HG03575 (cell line): Measurements from ENCODE around the gene DENND4C.
"Not testable (repeated sequence)": the region's sequence is repeated elsewhere in the genome, so short reads cannot be mapped to it uniquely, and the experiment has no call there.

Experiments used
- ATAC-seq: cut with Tn5 transposase; IDR thresholded peaks from one replicate; pipeline ENCODE4 v1.9.1; 2021; ENCODE audit not compliant: unreplicated experiment, insufficient number of reproducible peaks, low FRiP score; ENCODE audit errors: extremely low read depth

DENND4C gene

DNA sequence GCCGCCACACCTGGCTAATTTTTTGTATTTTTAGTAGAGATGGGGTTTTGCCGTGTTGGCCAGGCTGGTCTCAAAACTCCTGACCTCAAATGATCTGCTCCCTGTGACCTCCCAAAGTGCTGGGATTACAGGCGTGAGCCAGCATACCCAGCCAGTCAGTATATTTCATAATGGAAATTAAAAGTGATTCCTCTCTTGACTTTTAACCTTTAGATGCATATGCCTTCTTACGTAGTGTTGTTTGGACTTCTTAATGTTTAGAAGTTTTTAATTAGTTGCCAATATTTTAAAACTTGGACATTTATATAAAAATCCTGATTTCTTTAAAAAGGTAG, 22.4 kb downstream of the DENND4C start:
- no peak for ATAC-seq

DNA sequence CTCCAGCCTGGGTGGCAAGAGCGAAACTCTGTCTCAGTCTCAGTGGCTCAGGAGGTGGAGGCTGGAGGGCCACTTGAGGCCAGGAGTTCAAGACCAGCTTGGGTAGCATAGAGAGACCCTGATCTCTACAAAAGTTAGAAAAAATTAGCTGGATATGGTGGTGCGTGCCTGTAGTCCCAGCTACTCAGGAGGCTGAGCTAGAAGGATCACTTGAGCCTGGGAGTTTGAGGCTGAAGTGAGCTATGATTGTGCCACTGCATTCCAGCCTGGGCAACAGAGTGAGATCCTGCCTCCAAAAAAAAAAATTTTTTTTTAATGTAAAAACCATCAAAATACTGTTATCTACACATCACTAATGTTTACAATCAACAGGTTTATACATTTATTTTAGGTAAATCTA, 24.6 kb downstream of the DENND4C start:
- ATAC-seq: no peak

DNA sequence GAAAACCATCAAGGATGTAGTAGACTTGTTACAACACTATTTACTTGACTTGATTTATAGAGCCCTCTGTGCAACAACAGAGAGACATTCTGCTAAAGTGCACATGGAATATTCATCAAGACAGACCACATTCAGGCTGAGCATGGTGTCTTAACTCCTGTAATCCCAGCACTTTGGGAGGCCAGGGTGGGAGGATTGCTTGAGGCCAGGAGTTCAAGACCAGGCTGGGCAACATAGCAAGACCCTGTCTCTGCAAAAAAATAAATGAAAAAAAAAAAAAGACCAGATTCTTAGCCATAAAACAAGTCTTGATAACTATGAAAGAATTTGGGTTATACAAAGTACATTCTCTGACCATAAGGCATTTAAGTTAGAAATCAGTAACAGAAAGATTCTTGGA, 25.3 kb downstream of the DENND4C start:
- no peak for ATAC-seq

DNA sequence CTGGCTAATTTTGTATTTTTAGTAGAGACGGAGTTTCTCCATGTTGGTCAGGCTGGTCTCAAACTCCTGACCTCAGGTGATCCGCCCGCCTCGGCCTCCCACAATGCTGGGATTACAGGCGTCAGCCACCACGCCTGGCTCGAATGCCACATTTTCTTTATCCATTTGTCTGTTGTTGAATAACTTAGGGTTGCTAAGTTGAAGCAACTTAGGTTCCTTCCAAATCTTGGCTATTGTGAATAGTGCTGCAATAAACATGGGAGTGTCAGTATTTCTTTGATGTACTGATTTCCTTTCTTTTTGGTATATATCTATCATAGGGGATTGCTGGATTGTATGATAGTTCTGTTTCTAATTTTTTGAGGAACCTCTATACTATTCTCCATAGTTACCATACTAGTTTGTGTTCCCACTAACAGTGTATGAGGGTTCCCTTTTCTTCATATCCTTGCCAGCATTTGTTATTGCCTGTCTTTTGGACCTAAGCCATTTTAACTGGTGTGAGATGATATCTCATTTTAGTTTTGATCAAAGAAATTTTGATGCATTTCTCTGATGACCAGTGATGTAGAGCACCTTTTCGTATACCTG, 29.3 kb downstream of the DENND4C start:
- ATAC-seq: not testable (repeated sequence)

DNA sequence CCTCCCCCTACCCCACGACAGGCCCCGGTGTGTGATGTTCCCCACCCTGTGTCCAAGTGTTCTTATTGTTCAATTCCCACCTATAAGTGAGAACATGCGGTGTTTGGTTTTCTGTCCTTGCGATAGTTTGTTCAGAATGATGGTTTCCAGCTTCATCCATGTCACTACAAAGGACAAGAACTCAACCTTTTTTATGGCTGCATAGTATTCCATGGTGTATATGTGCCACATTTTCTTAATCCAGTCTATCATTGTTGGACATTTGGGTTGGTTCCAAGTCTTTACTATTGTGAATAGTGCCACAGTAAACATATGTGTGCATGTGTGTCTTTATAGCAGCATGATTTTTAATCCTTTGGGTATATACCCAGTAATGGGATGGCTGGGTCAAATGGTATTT, 35.1 kb downstream of the DENND4C start:
- ATAC-seq: not testable (repeated sequence)

DNA sequence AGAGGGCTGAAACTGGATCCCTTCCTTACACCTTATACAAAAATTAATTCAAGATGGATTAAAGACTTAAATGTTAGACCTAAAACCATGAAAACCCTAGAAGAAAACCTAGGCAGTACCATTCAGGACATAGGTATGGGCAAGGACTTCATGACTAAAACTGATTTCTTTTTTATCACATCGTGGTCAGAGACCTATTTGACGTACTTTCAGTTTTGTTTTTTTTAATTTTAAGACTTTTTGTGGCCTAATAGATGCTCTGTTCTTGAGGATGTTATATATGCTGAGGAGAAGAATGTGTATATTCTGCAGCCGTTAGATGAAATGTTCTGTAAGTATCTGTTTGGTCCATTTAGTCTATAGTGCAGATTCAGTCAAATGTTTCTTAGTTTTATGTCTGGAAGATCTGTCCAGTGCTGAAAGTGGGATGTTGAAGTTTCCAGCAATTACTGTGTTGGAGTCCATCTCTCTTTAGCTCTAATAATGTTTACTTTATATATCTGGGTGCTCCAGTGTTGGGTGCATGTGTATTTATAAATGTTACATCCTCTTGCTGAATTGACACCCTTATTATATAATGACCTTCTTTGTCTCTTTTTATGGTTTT, 36.4 kb downstream of the DENND4C start:
- not testable (repeated sequence) for ATAC-seq

DNA sequence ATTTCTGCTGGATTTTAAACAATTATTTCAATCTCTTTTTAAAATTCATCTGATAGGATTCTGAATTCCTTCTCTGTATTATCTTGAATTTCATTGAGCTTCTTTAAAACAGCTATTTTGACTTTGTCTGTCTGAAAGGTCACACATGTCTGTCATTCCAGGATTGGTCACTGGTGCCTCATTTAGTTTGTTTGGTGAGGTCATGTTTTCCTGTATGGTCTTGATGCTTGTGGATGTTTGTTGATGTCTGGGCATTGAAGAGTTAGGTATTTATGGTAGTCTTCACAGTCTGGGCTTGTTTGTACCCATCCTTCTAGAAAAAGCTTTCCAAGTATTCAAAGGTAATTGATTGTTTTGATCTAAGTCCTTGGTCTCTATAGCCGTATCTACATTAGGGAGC, 39.1 kb downstream of the DENND4C start:
- no peak for ATAC-seq

DNA sequence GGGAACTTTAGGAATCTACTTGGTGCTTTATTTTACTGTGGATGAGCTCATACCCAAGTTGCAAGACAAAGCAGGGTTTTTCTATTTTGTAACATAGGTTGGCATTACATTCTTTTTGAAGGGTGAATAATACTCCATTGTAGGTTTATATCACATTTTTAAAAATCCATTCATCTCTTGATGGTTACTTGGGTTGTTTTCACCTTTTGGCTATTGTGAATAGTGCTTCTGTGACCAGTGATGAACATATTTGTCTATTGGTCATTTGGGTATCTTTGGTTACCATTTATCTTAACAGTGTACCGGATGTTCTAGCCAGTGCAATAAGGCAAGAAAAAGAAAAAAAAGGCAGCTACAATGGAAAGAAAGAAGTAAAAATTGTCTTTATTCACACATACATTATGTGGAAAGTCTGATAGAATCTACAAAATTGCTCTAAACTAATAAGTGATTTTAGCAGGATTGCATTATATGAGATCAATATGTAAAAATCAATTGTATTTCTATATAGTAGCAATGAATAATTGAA, 40.0 kb downstream of the DENND4C start:
- ATAC-seq: no peak

DNA sequence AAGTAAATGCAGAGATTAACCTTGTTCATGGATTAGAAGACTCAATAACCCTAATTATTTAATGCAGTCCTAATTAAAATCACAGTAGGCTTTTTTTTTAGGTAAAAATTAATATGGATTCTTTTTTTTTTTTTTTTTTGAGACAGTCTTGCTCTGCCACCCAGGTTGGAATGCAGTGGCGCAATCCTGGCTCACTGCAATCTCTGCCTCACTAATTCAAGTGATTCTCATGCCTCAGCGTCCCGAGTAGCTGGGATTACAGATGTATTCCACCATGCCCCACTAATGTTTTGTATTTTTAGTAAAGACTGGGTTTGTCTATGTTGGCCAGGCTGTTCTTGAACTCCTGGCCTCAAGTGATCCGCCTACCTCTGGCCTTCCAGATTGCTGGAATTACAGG, 40.6 kb downstream of the DENND4C start:
- ATAC-seq: no peak

DNA sequence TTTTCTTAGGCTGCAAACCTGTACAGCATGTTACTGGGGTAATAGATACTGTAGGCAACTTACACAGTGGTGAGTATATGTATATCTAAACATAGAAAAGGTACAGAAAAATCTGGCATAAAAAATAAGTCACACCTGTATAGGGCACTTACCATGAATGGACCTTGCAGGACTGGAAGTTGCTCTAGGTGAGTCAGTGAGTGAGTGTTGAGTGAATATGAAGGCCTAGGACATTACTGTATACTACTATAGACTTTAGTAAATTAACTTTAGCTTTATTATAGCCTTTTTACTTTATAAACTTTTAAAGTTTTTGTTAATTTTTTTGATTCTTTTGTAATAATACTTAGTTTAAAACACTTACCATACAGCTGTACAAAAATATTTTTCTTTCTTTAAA, 51.3 kb downstream of the DENND4C start:
- ATAC-seq: no peak

DNA sequence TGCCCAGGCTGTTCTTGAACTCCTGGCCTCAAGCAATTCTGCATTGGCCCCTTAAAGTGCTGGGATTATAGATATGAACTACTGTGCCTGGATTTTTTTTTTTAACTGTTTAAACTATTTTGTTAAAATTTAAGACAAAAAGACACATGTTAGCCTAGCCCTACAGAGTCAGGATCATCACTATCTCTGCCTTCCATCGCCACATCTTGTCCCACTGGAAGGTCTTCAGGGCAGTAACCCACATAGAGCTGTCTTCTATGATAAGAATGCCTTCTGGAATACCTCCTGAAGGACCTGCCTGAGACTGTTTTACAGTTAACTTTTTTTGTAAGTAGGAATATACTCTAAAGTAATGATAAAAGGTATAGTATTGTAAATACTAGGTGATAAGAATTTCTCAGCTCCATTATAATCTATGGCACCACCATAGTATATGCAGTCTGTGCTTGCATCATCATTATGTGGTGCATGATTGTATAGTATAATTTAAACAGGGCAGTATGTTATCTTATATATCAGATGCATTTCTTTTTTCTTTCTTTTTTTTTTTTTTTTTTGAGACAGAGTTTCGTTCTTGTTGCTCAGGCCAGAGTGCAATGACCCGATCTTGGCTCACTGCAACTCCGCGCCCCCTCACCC, 52.7 kb downstream of the DENND4C start:
- no peak for ATAC-seq

DNA sequence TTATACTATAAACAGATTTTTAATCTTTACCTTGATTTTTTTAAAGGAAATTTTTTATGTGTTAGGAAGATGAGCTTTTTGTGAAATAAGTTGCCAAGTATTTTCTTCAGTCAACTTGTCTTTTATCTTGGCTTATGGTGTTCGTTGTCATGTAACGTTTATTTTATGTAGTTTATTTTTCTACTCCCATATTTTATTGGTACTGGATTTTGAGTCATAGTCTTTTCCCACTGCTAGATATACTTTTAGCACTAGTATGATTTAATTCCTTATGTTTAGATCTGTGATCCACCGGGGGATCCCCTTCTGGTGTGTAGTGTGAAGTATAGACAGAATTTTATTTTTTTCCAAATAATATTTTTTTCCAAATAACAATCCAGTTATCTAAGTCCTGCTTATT, 54.2 kb downstream of the DENND4C start:
- ATAC-seq: no peak

DNA sequence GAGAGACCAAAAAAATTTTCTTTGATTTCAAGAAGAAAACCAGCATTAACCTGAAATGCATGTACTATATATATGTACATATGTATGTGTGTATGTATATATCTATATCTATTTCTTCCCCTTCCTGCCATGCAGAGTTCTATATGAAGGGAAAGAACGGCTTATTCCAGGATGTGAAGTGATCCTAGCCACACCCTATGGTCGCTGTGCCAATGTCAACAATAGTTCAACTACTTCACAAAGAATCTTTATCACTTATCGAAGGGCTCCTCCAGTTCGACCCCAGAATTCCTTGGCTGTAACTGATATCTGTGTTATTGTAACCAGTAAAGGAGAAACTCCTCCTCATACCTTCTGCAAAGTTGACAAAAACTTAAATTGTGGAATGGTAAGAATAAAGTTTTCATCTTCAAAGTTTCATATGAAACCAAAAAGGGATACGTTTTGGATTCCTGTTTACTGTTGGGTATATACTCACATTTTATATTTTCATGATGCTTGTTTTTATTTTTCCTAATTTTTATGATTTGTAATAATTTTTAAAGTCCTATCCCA, 56.2 kb downstream of the DENND4C start:
- ATAC-seq: no peak

DNA sequence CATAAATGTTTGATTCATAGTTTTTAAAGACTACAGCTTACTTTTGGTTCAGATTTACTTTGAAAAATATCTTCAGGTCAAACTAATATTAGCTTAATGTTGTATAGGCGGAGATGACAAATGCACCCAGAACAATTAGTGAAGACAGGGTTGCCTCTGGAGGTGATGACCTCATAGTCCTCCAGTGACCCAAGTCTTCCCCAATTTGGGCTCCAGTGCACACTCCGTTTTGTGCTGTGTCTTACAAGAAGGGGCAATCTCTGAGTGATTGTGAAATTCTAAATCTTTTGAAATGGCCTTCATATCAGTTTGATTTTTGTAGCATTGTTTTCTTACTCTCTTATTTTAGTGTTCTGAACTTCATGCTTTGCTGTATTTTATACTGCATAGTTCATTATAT, 57.6 kb downstream of the DENND4C start:
- no peak for ATAC-seq

DNA sequence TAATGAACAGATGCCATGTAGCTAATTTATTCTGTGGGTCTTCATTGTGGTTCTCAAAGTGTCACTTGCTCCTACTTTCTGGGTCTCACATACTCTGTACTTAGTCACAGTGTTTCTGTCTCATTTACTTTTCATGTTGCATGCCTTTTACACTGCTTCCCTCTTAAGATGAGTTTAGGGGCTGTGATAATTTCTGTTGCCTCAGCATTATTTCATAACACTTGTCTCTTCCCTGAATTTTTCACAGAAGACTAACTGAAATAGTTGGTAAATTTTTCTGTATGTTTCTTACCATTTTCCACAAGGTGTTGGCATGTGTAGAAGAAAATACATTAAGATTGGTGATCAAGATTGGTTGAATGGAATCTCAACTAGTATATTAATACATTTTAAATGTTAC, 59.6 kb downstream of the DENND4C start:
- ATAC-seq: no peak

DNA sequence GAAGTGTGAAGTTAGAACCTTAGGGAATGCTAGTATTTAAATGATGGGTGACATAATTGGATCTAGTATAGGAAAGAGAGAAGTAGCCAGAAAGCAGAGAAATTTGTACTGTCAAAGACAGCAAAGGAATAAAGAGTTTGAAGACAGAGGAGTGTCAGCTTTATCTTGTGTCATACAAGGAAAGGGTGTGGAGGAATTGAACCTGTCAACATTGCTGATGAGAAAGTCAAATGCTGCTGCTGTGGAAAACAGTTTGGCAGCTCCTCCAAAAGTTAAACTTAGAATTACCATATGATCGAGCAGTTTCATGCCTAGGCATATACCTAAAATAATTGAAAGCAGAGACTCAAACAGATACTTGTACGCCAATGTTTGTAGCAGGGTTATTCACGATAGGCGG, 63.7 kb downstream of the DENND4C start:
- no peak for ATAC-seq

DNA sequence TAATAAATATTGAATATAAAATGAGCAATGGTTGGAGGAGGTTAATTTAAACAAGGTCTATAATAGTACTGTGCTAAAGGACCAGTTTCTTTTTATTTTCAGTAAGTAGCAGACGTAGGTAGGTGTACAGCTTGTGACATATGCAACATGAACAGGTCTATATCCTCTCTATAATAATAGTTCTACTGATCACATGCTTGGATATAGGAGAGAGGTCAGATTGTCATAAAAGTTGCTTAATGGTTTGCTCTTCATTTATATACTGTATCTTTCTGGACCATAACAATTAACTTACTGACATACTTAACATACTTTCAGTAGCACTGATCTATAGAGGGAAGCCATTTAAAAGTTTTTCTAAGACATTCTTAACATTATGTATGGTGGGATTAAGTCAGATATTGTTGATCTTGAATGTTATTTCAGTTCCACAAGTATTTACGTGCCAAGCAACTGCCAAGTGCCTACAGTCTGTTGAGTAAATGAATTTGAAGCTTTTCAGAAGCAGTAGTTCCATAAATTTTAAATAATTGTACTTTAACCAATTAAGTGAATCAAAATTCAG, 68.0 kb downstream of the DENND4C start:
- ATAC-seq: no peak

DNA sequence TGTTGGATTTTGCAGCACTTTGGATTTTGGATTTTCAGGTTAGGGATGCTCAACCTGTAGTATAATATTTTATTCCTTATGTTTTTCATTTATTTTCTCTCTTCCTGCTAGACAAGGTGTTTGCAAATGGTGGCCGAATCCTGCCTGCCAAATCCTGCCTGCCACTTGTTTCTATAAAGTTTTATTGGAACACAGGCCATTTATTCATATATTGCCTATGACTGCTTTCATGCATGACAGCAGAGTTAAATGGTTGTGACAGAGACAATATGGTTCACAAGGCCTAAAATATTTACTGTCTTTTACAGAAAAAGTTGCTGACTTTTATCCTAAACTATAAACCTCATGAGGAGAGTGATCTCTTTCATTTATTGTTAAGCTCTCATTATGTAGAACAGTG, 72.7 kb downstream of the DENND4C start:
- no peak for ATAC-seq

DNA sequence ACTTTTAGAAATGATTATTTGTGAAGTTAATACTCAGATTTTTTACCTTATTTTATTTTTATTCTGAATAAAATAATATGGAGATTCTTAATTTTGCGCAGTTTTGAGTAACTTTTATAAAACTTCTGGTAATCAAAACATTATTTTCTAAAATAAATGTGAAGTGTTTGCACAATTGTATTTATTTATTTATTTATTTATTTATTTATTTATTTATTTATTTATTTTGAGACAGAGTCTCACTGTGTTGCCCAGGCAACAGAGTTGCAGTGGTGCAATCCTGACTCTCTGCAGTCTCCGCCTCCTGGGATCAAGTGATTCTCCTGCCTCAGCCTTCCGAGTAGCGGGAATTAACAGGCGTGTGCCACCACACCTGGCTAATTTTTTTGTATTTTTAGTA, 76.1 kb downstream of the DENND4C start:
- ATAC-seq: no peak

DNA sequence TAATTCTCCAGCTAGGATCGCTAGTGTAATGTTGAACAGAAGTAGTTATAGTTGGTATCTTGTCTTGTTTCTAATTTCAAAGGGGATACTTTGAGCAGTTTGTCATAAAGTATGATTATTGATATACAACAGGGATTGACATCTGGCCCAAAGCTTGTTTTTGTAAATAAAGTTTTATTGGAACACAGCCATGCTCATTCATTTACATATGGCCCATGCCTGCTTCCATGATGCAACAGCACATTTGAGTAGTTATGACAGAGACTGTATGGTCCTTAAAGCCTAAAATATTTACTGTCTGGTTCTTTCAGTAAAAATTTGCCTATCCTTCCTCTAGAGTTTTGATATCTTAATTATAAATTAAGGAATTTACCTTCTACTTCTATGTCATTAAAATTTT, 79.8 kb downstream of the DENND4C start:
- ATAC-seq: no peak
